Measurements from ENCODE around the gene KCNH2.

The KCNH2 gene

GRCh38 chr7:150924369-150924781 lies 53.7 kb downstream of the KCNH2 start:
- no peak for TF ChIP-seq SIN3A (IDR thresholded peaks at IDR 0.05; ENCODE audit: borderline replicate concordance, insufficient read depth, low read length)
- no peak for TF ChIP-seq REST (IDR thresholded peaks at IDR 0.05; ENCODE audit: insufficient read depth in 1 of 2, low read depth in 2 of 2, low read length in 2 of 2)
- no peak for TF ChIP-seq POLR2AphosphoS5 (IDR thresholded peaks at IDR 0.05; ENCODE audit: low read depth, low read length)
- no peak for TF ChIP-seq FOXP2 (optimal IDR thresholded peaks at IDR 0.05; ENCODE audit: borderline replicate concordance, extremely low read depth, extremely low read length, insufficient read depth)
- TF ChIP-seq TAF1 (IDR thresholded peaks at IDR 0.05; ENCODE audit: borderline replicate concordance, insufficient read depth, low read length): no peak

GRCh38 chr7:150923802-150924201 lies 54.3 kb downstream of the KCNH2 start:
- TF ChIP-seq TAF1 (IDR thresholded peaks at IDR 0.05; ENCODE audit: borderline replicate concordance, insufficient read depth, low read length) (no peak), REST (IDR thresholded peaks at IDR 0.05; ENCODE audit: insufficient read depth in 1 of 2, low read depth in 2 of 2, low read length in 2 of 2) (no peak), POLR2AphosphoS5 (IDR thresholded peaks at IDR 0.05; ENCODE audit: low read depth, low read length) (no peak), SIN3A (IDR thresholded peaks at IDR 0.05; ENCODE audit: borderline replicate concordance, insufficient read depth, low read length) (no peak), FOXP2 (optimal IDR thresholded peaks at IDR 0.05; ENCODE audit: borderline replicate concordance, extremely low read depth, extremely low read length, insufficient read depth) (no peak)

GRCh38 chr7:150923196-150923595 lies 54.9 kb downstream of the KCNH2 start:
- TF ChIP-seq TAF1 (IDR thresholded peaks at IDR 0.05; ENCODE audit: borderline replicate concordance, insufficient read depth, low read length): no peak
- no peak for TF ChIP-seq FOXP2 (optimal IDR thresholded peaks at IDR 0.05; ENCODE audit: borderline replicate concordance, extremely low read depth, extremely low read length, insufficient read depth)
- no peak for TF ChIP-seq REST (IDR thresholded peaks at IDR 0.05; ENCODE audit: insufficient read depth in 1 of 2, low read depth in 2 of 2, low read length in 2 of 2)
- no peak for TF ChIP-seq POLR2AphosphoS5 (IDR thresholded peaks at IDR 0.05; ENCODE audit: low read depth, low read length)
- TF ChIP-seq SIN3A (IDR thresholded peaks at IDR 0.05; ENCODE audit: borderline replicate concordance, insufficient read depth, low read length): no peak

GRCh38 chr7:150919160-150919559 lies 59.0 kb downstream of the KCNH2 start:
- TF ChIP-seq TAF1 (IDR thresholded peaks at IDR 0.05; ENCODE audit: borderline replicate concordance, insufficient read depth, low read length) (no peak), FOXP2 (optimal IDR thresholded peaks at IDR 0.05; ENCODE audit: borderline replicate concordance, extremely low read depth, extremely low read length, insufficient read depth) (no peak), SIN3A (IDR thresholded peaks at IDR 0.05; ENCODE audit: borderline replicate concordance, insufficient read depth, low read length) (no peak), REST (IDR thresholded peaks at IDR 0.05; ENCODE audit: insufficient read depth in 1 of 2, low read depth in 2 of 2, low read length in 2 of 2) (no peak), POLR2AphosphoS5 (IDR thresholded peaks at IDR 0.05; ENCODE audit: low read depth, low read length) (no peak)

GRCh38 chr7:150918378-150918777 lies 59.7 kb downstream of the KCNH2 start:
- no peak for TF ChIP-seq SIN3A (IDR thresholded peaks at IDR 0.05; ENCODE audit: borderline replicate concordance, insufficient read depth, low read length)
- no peak for TF ChIP-seq TAF1 (IDR thresholded peaks at IDR 0.05; ENCODE audit: borderline replicate concordance, insufficient read depth, low read length)
- no peak for TF ChIP-seq POLR2AphosphoS5 (IDR thresholded peaks at IDR 0.05; ENCODE audit: low read depth, low read length)
- no peak for TF ChIP-seq REST (IDR thresholded peaks at IDR 0.05; ENCODE audit: insufficient read depth in 1 of 2, low read depth in 2 of 2, low read length in 2 of 2)
- TF ChIP-seq FOXP2 (optimal IDR thresholded peaks at IDR 0.05; ENCODE audit: borderline replicate concordance, extremely low read depth, extremely low read length, insufficient read depth): no peak
